HG03280 (cell line): ENCODE data around the gene CT45A5.
"Not testable (repeated sequence)": the region's sequence is repeated elsewhere in the genome, so short reads cannot be mapped to it uniquely, and the experiment has no call there.

ENCODE experiments used
- ATAC-seq: cut with Tn5 transposase; IDR thresholded peaks from one replicate; pipeline ENCODE4 v1.9.1; 2021; ENCODE audit warnings: mild to moderate bottlenecking, moderate library complexity; ENCODE audit not compliant: unreplicated experiment

Gene CT45A5, protein sequence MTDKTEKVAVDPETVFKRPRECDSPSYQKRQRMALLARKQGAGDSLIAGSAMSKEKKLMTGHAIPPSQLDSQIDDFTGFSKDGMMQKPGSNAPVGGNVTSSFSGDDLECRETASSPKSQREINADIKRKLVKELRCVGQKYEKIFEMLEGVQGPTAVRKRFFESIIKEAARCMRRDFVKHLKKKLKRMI

GRCh38 chrX:135785403-135785802 is at the start of gene CT45A5:
TSS of gene CT45A5 (minus strand) at chrX:135785503. CDS start at chrX:135781729, 3,774 bp downstream.
- not testable (repeated sequence) for ATAC-seq

GRCh38 chrX:135819912-135820311 is 34.6 kb upstream of the CT45A5 start, which contains the start of gene CT45A2:
TSS of gene CT45A2 (minus strand) at chrX:135820012. CDS start at chrX:135816265, 3,747 bp downstream.
- ATAC-seq = not testable (repeated sequence)

DNA sequence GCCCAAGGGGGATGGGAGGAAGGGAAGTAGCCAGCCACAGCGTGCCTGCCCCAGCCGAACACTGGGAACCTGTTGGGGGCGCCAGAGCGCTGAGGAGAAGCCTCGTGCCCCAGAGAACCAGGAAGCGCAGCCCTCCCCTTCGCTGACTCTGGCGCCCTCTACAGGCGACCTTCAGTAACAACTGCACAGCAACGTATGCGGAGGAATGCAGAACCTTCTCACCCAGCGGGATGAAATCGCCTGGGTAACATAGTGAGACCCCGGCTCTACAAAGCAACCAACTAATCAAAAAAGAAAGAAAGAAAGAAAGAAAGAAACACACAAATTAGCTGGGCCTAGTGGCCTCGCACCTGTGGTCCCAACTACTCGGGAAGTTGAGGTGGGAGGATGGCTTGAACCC is 17.4 kb upstream of the CT45A5 start, which contains the start of gene CT45A6:
CT45A6 (minus strand) TSS at position 101 of the 400 bp plus-strand sequence. CDS start 3,794 bp downstream, outside the sequence.
- not testable (repeated sequence) for ATAC-seq

GRCh38 chrX:135768091-135768490 is 17.2 kb downstream of the CT45A5 start, which contains the start of gene CT45A3:
TSS of gene CT45A3 (minus strand) at chrX:135768191. CDS start at chrX:135764444, 3,747 bp downstream.
- not testable (repeated sequence) for ATAC-seq

DNA sequence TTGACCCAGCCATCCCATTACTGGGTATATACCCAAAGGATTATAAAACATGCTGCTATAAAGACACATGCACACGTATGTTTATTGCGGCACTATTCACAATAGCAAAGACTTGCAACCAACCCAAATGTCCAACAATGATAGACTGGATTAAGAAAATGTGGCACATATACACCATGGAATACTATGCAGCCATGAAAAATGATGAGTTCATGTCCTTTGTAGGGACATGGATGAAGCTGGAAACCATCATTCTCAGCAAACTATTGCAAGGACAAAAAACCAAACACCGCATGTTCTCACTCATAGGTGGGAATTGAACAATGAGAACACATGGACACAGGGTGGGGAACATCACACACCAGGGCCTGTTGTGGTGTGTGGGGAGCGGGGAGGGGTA is 40.6 kb downstream of the CT45A5 start:
- ATAC-seq = not testable (repeated sequence)

DNA sequence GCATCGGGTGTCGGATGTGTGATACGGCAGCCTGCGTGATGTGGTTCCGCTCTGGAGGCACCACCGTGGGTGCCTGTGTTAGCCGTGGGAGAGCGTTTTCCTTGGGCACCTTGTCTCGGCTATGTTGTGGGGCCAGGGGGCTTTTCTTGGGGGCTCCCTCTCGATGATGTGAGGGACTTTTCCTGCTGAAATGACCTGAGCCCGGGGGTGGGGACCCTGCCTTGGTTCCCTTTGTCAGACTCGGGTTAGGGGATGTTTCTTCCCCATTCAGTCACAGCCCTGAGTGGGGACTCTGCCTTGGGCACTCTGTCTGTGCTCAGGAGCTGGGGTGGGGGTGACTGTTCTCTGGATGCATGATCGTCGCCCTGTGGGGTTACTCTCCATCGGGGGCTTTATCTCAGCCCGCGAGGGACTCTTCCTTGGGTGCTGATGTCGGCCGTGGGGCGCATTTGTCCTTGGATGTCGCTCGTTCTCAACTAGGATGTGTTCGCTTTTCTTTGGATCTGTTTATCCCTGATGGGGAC is 44.0 kb downstream of the CT45A5 start:
- ATAC-seq = no peak

GRCh38 chrX:135740681-135741149 is 44.6 kb downstream of the CT45A5 start:
- no peak for ATAC-seq

GRCh38 chrX:135737366-135738071 is 47.8 kb downstream of the CT45A5 start:
- no peak for ATAC-seq

GRCh38 chrX:135734666-135735065 is 50.6 kb downstream of the CT45A5 start:
- ATAC-seq = not testable (repeated sequence)
